HUES48 (cell line): ENCODE measurements around the gene IQCM.

Experiments used
- H3K27ac ChIP-seq: one replicate; pipeline ENCODE4 v1.7.0; 2013; ENCODE audit warnings: low read depth, low read length, inconsistent platforms
- H3K27me3 ChIP-seq: 2 replicates; pipeline ENCODE4 v1.6.1; 2013; ENCODE audit warnings: mild to moderate bottlenecking, low read length; ENCODE audit not compliant: control insufficient read depth, insufficient read depth
- H3K36me3 ChIP-seq: 2 replicates; pipeline ENCODE4 v1.6.1; 2013; ENCODE audit warnings: low read length; ENCODE audit not compliant: control insufficient read depth, insufficient read depth
- H3K4me1 ChIP-seq: 2 replicates; pipeline ENCODE4 v1.6.1; 2013; ENCODE audit warnings: mild to moderate bottlenecking, low read length; ENCODE audit not compliant: control insufficient read depth, insufficient read depth
- H3K4me3 ChIP-seq: 2 replicates; pipeline ENCODE4 v1.5.1; 2013; ENCODE audit warnings: mild to moderate bottlenecking, low read depth, low read length
- H3K9ac ChIP-seq: 2 replicates; pipeline ENCODE4 v1.6.1; 2013; ENCODE audit warnings: mild to moderate bottlenecking, low read depth, low read length, moderate library complexity
- H3K9me3 ChIP-seq: 2 replicates; pipeline ENCODE4 v1.6.1; 2013; ENCODE audit warnings: low read length; ENCODE audit not compliant: control insufficient read depth, insufficient read depth

Gene IQCM

DNA sequence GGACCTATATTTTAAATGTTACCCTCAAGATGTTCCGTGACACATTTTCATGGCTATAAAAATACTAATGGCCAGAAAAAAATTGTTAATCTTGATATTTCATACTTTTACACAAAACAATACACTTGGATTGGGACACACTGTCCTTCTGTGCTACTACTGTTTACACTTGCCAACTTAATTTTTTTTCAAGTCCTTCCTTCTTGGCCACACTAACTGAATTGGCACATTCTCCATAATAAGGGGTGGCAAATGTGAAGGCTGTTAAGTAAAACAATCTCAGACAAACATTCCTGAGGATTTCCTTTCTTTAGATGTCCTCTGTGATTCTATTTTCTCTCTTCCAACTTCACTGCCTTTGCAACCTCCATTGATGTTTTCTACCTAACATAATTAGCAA, 225.8 kb downstream of the IQCM start:
- Histone ChIP-seq H3K9ac (no peak overlapping the region), H3K27ac (no peak overlapping the region), H3K9me3 (no peaks in the 10 kb centered on the region), H3K36me3 (no peaks in the 10 kb centered on the region), H3K4me3 (no peak overlapping the region), H3K27me3 (no peaks in the 10 kb centered on the region), H3K4me1 (no peaks in the 10 kb centered on the region)

DNA sequence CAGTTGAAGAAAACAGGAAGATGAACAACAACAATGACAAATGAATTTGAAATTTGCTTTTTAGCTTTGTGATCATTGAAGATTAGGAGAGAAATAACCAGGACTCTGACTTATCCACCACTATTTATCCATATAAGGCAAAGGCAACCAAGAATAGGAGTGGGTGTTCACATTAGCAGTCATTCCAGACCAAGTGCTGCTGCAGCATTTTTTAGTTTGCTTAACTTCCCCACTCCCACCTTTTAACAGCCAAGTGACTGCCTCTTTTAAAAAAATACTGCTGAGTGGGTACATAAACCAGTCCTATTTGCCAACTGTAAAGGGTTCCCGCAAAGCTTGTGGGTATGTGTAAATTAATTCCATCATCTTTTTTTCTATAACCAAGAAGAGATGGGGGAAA, 230.9 kb downstream of the IQCM start:
- Histone ChIP-seq H3K36me3 (no peaks in the 10 kb centered on the region), H3K27me3 (no peaks in the 10 kb centered on the region), H3K27ac (no peak overlapping the region), H3K4me1 (no peaks in the 10 kb centered on the region), H3K9me3 (no peaks in the 10 kb centered on the region), H3K4me3 (no peak overlapping the region), H3K9ac (no peak overlapping the region)

DNA sequence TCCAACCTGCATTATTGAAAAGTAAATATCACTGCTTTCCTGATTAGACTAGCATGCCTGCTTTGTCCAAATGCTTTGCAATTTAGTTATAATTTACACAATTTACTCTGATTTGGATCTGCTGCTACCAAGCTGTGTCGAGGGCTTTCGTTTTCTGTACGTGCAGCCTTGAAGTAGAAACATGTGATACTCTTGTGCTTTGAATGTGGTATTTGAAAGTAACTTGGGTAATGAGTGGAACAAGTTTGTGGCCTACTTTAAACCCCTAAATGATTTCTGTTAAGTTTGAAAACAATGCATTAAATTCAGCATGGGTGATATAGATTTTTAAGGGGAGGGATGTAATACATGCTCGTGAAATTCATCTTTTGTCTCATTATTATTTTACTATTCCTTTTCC, 240.7 kb downstream of the IQCM start:
- H3K4me1 ChIP-seq, result no peaks in the 10 kb centered on the region
- H3K27me3 ChIP-seq, result no peaks in the 10 kb centered on the region
- H3K36me3 ChIP-seq, result no peaks in the 10 kb centered on the region
- H3K4me3 ChIP-seq, result no peak overlapping the region
- H3K9me3 ChIP-seq, result no peaks in the 10 kb centered on the region
- H3K9ac ChIP-seq, result no peak overlapping the region
- H3K27ac ChIP-seq, result no peak overlapping the region

DNA sequence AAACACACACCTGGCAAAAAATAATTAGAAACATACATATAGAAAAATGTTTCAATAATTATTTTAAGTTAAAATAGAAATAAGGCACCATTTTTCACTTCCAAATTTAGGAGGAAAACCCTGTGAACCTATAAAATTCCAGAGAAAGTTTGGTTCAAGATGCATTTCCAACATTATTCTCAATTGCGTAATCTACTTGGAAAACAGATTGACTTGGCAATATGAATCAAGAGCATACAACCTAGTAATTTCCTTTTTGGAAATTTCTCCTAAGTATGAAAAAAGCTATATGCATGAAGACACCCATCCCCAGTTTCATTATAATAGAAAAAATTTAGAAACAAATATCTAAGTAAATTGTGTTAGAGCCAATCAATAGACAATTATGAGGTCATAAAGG, 242.9 kb downstream of the IQCM start:
- H3K36me3 ChIP-seq, result no peaks in the 10 kb centered on the region
- H3K4me3 ChIP-seq, result no peak overlapping the region
- no peaks in the 10 kb centered on the region for H3K9me3 ChIP-seq
- H3K27me3 ChIP-seq, result no peaks in the 10 kb centered on the region
- H3K4me1 ChIP-seq, result no peaks in the 10 kb centered on the region
- no peak overlapping the region for H3K9ac ChIP-seq
- no peak overlapping the region for H3K27ac ChIP-seq

DNA sequence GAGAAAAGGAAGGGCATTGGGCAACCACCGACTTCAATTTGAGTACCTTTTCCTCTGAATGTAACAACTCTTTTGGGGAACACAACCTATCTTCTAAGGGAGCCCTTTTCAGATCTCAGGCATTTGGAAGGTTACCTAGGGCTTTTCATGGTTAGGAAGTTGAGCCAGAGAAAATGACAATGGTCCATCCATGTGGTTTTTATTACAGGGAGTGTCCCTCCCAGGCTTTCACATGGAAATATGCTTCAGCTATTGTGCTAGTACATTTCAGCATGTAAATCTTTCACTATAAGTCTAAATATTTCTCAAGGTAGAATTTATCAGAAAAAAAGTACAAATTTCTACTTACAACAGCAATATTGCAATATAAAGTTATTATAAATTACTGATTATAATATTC, 259.8 kb downstream of the IQCM start:
- H3K4me3 ChIP-seq, result no peak overlapping the region
- H3K9me3 ChIP-seq, result peaks cover 6% of the 10 kb centered on the region; the same call in 1 of the 2 replicates
- H3K27ac ChIP-seq, result no peak overlapping the region
- H3K27me3 ChIP-seq, result no peaks in the 10 kb centered on the region
- H3K4me1 ChIP-seq, result no peaks in the 10 kb centered on the region
- H3K36me3 ChIP-seq, result no peaks in the 10 kb centered on the region
- H3K9ac ChIP-seq, result no peak overlapping the region

DNA sequence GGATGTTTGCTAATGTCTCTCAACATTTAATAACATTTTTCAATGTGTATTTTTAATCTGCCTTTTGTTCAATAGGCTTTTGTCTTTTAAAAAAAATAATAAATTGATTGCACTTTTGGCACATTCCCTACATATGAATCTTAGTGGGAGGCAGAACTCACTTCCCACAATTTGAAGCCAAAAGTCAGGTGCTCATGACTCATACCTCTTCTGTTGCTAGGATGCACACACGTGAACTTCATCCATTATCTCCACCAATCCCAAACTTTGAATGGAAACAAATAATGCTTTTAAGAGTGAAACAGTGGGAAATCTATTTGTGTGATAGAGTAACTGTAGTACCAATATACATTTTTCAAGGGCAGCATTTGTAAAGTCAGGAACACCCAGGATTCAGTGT, 260.5 kb downstream of the IQCM start:
- Histone ChIP-seq H3K9ac (no peak overlapping the region), H3K36me3 (no peaks in the 10 kb centered on the region), H3K9me3 (peaks cover 6% of the 10 kb centered on the region; the same call in 1 of the 2 replicates), H3K27ac (no peak overlapping the region), H3K4me3 (no peak overlapping the region), H3K27me3 (no peaks in the 10 kb centered on the region), H3K4me1 (peaks cover under 1% of the 10 kb centered on the region; the same call in 1 of the 2 replicates)

DNA sequence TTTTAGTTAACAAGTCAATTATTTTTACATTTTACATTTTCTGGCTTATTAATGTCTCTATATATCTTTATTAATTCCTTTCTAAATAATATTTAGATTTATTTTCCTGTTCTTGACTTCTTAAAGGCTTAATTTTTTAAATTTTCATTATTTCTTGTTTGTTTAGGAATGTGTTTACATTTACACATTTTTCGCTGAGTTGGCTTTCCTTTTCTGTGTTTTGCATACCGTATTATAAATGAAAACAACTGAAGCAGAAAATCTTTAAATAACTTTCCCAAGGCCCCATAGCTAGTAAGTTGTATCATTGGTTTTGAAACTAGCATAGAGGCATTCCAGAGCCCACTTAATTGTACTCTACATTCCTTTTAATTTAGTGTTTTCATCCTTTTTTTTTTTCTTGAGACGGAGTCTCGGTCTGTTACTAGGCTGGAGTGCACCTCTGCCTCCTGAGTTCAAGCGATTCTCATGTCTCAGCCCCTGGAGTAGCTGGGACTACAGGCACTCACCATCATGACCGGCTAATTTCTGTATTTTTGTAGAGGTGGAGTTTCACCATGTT, 261.6 kb downstream of the IQCM start:
- Histone ChIP-seq H3K27me3 (no peaks in the 10 kb centered on the region), H3K27ac (no peak overlapping the region), H3K9ac (no peak overlapping the region), H3K4me3 (no peak overlapping the region), H3K36me3 (no peaks in the 10 kb centered on the region), H3K4me1 (peaks cover 2% of the 10 kb centered on the region; the same call in 1 of the 2 replicates), H3K9me3 (no peaks in the 10 kb centered on the region)

DNA sequence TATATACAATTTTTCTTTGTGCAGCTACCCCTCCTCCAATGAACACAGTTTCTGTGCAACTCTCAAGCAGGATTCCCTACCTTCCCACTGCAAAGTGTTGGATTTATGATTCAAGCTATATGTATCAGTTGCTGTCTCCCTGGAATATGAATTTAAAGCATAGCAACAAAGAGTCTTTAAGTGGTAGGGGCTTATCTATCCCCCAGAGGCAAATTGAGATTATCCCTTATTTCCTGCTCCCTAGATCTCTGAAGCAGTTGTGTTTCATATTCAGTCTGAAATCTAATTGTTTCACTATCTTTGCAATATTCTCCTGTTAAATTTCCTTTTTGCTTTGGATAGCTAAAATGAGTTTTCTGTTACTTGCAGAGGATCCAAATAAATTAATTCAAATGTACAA, 263.0 kb downstream of the IQCM start:
- no peaks in the 10 kb centered on the region for H3K36me3 ChIP-seq
- H3K4me3 ChIP-seq, result no peak overlapping the region
- no peak overlapping the region for H3K27ac ChIP-seq
- H3K4me1 ChIP-seq, result peaks cover 2% of the 10 kb centered on the region; the same call in 1 of the 2 replicates
- H3K9ac ChIP-seq, result no peak overlapping the region
- no peaks in the 10 kb centered on the region for H3K9me3 ChIP-seq
- no peaks in the 10 kb centered on the region for H3K27me3 ChIP-seq

DNA sequence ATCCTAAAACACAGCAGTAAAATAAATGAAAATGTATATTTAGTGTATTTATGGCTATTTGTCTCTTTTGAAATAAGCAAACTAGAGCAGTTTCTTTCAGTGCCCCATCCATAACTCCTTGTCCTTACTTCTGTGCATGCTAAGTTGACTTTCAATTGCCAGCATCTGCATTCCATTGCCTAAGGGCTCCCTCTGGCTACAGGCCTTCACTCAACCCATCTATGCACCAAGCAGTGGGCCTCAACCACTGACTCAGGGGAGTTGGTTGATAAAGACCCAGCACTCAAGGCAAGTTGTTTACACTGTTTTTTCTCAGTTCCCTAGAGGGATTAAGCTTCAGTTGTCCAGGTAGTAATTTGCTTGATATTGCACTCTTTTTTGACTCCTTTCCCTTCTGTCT, 265.7 kb downstream of the IQCM start:
- Histone ChIP-seq H3K36me3 (no peaks in the 10 kb centered on the region), H3K27me3 (no peaks in the 10 kb centered on the region), H3K4me3 (no peak overlapping the region), H3K9ac (no peak overlapping the region), H3K4me1 (peaks cover 2% of the 10 kb centered on the region; the same call in 1 of the 2 replicates), H3K9me3 (no peaks in the 10 kb centered on the region), H3K27ac (no peak overlapping the region)

DNA sequence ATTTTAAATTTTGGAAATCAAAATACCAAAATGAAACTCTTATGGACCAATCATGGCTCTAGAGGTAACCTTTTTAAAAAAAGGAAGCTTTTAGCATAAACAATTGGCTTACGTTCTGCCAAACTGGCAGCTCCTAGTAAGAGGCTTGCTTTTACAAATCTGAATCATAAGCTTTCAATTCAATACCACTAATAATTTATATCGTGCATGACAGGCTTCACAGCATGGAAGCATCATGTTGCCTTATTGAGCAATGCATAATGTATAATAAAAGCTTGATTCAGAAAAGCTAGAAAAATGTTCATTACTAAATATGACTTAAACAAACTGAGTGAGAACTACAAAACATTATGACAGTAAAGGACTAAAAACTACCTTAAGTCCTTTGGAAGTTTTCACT, 280.9 kb downstream of the IQCM start:
- Histone ChIP-seq H3K4me1 (no peaks in the 10 kb centered on the region), H3K36me3 (no peaks in the 10 kb centered on the region), H3K27ac (no peak overlapping the region), H3K9ac (no peak overlapping the region), H3K4me3 (no peak overlapping the region), H3K27me3 (no peaks in the 10 kb centered on the region), H3K9me3 (0 out of 2 replicates have a peak, but pooled peaks cover 2% of the 10 kb centered on the region)

DNA sequence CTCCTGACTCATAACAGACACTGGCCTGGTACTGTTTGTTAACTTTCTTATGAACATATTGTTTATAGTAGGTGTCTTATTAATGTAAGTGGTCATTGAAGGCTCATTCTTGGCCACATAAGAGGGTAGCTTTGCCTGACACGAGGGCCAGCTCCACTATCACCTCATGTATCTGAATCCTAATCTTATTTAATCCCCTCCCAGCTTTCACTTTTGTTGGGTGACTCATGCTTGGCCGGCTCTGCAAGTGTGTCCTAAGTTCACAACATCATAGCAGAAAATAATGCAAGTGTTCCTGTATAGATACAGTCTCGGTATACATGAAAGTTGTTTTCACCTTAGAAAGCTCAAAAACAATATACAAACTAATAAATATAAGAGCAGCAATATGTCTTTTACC, 283.8 kb downstream of the IQCM start:
- H3K27ac ChIP-seq, result no peak overlapping the region
- H3K9ac ChIP-seq, result no peak overlapping the region
- H3K36me3 ChIP-seq, result no peaks in the 10 kb centered on the region
- H3K27me3 ChIP-seq, result no peaks in the 10 kb centered on the region
- H3K4me3 ChIP-seq, result no peak overlapping the region
- H3K4me1 ChIP-seq, result no peaks in the 10 kb centered on the region
- H3K9me3 ChIP-seq, result no peaks in the 10 kb centered on the region

DNA sequence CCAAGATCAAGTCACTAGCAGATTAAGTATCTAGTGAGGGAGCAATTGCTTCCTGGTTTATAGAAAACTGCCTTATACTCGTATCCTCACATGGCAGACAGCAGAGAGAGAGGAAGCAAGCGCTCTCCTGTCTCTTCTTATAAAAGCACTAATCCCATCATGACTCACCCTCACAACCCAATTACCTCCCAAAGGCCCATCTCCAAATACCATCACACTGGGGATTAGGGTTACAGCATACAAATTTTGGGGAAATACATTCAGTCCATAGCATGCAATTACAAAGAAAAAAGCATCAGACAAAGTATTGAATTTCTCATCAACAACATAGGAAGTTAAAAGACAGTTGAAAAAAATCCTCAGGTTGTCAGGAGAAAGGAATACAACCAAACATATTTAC, 292.6 kb downstream of the IQCM start:
- H3K9me3 ChIP-seq, result no peaks in the 10 kb centered on the region
- no peak overlapping the region for H3K4me3 ChIP-seq
- no peaks in the 10 kb centered on the region for H3K36me3 ChIP-seq
- no peaks in the 10 kb centered on the region for H3K27me3 ChIP-seq
- H3K27ac ChIP-seq, result no peak overlapping the region
- no peaks in the 10 kb centered on the region for H3K4me1 ChIP-seq
- no peak overlapping the region for H3K9ac ChIP-seq
